GM19463 (cell line): Measurements from ENCODE around the gene NACC2.
"Not testable (repeated sequence)": the region's sequence is repeated elsewhere in the genome, so short reads cannot be mapped to it uniquely, and the experiment has no call there.

ENCODE experiments used
- ATAC-seq: cut with Tn5 transposase; IDR thresholded peaks from one replicate; pipeline ENCODE4 v1.9.1; 2021; ENCODE audit warnings: mild to moderate bottlenecking, moderate library complexity; ENCODE audit not compliant: unreplicated experiment

NACC2 gene

GRCh38 chr9:136048560-136049411 lies 46.3 kb downstream of the NACC2 start:
- ATAC-seq, result no peak

GRCh38 chr9:136047775-136048559 lies 47.1 kb downstream of the NACC2 start:
- ATAC-seq, result no peak

GRCh38 chr9:136047076-136047774 lies 47.9 kb downstream of the NACC2 start:
- ATAC-seq, result no peak

GRCh38 chr9:136046554-136046920 lies 48.6 kb downstream of the NACC2 start:
- no peak for ATAC-seq

GRCh38 chr9:136045595-136046553 lies 49.2 kb downstream of the NACC2 start:
- no peak for ATAC-seq

GRCh38 chr9:136044971-136045594 lies 50.0 kb downstream of the NACC2 start:
- ATAC-seq, result no peak

GRCh38 chr9:136044207-136044970 lies 50.7 kb downstream of the NACC2 start:
- no peak for ATAC-seq

- no peak for ATAC-seq
Observed at GRCh38 chr9:136043441-136043991, 51.6 kb downstream of the NACC2 start.

GRCh38 chr9:136042541-136042940 lies 52.5 kb downstream of the NACC2 start:
- no peak for ATAC-seq

- ATAC-seq, result not testable (repeated sequence)
Observed at GRCh38 chr9:136040848-136041247, 54.2 kb downstream of the NACC2 start.

- no peak for ATAC-seq
Observed at GRCh38 chr9:136039488-136039887, 55.6 kb downstream of the NACC2 start.

- no peak for ATAC-seq
Observed at GRCh38 chr9:136036848-136037247, 58.2 kb downstream of the NACC2 start.

GRCh38 chr9:136036050-136036449 lies 59.0 kb downstream of the NACC2 start:
- no peak for ATAC-seq

GRCh38 chr9:136031741-136032730 lies 63.1 kb downstream of the NACC2 start:
- ATAC-seq, result no peak

GRCh38 chr9:136031094-136031493 lies 64.0 kb downstream of the NACC2 start:
- ATAC-seq, result no peak

GRCh38 chr9:136029556-136029955 lies 65.5 kb downstream of the NACC2 start:
- no peak for ATAC-seq

GRCh38 chr9:136028760-136029470 lies 66.2 kb downstream of the NACC2 start:
- no peak for ATAC-seq
